Measurements from ENCODE around the gene GDAP1L1. TPM values are rescaled to one million over a fixed set of nuclear protein-coding genes. Genes with fewer than 3 reads are reported as not detected.

GDAP1L1 gene
- total RNA-seq, 1 experiment from 2014 or later = not detected

DNA sequence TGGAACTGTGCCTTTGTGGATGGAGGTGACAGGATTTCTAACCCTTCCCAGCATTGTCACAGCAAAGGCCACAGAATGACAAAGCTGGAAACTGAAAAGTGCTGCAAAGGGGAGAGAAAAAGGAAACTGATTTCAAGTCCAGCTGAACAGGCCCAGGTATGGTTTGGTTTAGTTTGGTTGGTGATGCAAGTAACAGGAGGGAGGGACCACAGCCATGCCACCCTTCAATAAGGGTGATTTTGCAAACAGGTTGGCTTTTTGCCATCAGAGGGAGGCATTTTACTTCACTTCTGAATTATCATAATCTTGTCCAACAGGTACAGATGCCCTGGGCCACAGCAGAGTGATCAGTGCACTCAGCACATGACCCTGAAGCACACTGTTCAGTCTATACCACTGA is 57.3 kb downstream of the GDAP1L1 start:
- intact Hi-C loops (cut with micrococcal nuclease; ENCODE audit: unreplicated experiment) = no loop called here
- TF ChIP-seq, protein P1, sequence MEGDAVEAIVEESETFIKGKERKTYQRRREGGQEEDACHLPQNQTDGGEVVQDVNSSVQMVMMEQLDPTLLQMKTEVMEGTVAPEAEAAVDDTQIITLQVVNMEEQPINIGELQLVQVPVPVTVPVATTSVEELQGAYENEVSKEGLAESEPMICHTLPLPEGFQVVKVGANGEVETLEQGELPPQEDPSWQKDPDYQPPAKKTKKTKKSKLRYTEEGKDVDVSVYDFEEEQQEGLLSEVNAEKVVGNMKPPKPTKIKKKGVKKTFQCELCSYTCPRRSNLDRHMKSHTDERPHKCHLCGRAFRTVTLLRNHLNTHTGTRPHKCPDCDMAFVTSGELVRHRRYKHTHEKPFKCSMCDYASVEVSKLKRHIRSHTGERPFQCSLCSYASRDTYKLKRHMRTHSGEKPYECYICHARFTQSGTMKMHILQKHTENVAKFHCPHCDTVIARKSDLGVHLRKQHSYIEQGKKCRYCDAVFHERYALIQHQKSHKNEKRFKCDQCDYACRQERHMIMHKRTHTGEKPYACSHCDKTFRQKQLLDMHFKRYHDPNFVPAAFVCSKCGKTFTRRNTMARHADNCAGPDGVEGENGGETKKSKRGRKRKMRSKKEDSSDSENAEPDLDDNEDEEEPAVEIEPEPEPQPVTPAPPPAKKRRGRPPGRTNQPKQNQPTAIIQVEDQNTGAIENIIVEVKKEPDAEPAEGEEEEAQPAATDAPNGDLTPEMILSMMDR (conservative IDR thresholded peaks at IDR 0.05) = no peak
- TF ChIP-seq EZH2 (IDR thresholded peaks at IDR 0.05; ENCODE audit: low read depth) = no peak
- no TSS peak for BruUV-seq (replicated peaks)
- Histone ChIP-seq H3K9me3 (ENCODE audit: insufficient read depth, low read depth) (no peaks in the 10 kb centered on the region), H3K9me2 (ENCODE audit: insufficient read depth) (no peaks in the 10 kb centered on the region), H3K4me2 (no peak overlapping the region), H3K4me3 (no peak overlapping the region), H3K27me3 (ENCODE audit: insufficient read depth, low read depth) (no peaks in the 10 kb centered on the region), H3K27ac (no peak overlapping the region), H3K4me1 (replicated peaks; ENCODE audit: insufficient read depth) (no peaks in the 10 kb centered on the region), H3K36me3 (ENCODE audit: low read depth) (no peaks in the 10 kb centered on the region), H2AFZ (no peak overlapping the region), H4K20me1 (ENCODE audit: insufficient read depth) (no peaks in the 10 kb centered on the region), H3K79me2 (ENCODE audit: low read depth) (no peaks in the 10 kb centered on the region), H3F3A (ENCODE audit: insufficient read depth, low read depth) (no peaks in the 10 kb centered on the region)
- CTCF ChIA-PET = no interaction called here
- POLR2A ChIA-PET (ENCODE audit: unreplicated experiment) = no interaction called here
- DNase-seq = no peak

DNA sequence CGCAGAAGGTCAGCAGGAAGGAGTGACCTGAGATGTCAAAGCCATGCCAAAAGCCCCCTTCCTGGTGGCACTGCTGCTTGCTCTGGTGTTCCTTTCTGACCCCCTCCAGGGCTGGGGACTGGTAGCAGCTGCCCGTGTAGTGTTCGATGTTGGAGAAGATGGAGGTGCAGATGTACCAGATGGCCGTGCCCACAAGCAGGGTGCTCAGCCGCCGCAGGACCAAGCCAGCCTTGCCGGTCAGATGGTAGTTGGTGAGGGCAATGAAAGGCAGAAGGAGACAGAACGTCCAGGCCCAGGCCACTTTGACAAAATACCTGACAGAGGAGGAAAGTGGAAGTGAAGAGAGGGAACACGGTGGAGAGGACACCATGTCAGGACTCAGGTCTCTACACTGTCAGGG is 59.8 kb downstream of the GDAP1L1 start:
- H3K27me3 ChIP-seq (ENCODE audit: insufficient read depth, low read depth) = no peaks in the 10 kb centered on the region
- BruUV-seq (replicated peaks) = no TSS peak
- H4K20me1 ChIP-seq (ENCODE audit: insufficient read depth) = no peaks in the 10 kb centered on the region
- ChIA-PET CTCF (no interaction called here), POLR2A (ENCODE audit: unreplicated experiment) (no interaction called here)
- H2AFZ ChIP-seq = no peak overlapping the region
- no peaks in the 10 kb centered on the region for H3F3A ChIP-seq (ENCODE audit: insufficient read depth, low read depth)
- no peaks in the 10 kb centered on the region for H3K9me3 ChIP-seq (ENCODE audit: insufficient read depth, low read depth)
- no peak overlapping the region for H3K27ac ChIP-seq
- no peak overlapping the region for H3K4me2 ChIP-seq
- no peak overlapping the region for H3K4me3 ChIP-seq
- H3K4me1 ChIP-seq (replicated peaks; ENCODE audit: insufficient read depth) = peaks cover 10% of the 10 kb centered on the region
- intact Hi-C loops (cut with micrococcal nuclease; ENCODE audit: unreplicated experiment) = no loop called here
- H3K36me3 ChIP-seq (ENCODE audit: low read depth) = no peaks in the 10 kb centered on the region
- no peak for DNase-seq
- H3K79me2 ChIP-seq (ENCODE audit: low read depth) = peaks cover 3% of the 10 kb centered on the region; the same call in 1 of the 2 replicates
- no peak for TF ChIP-seq EZH2 (IDR thresholded peaks at IDR 0.05; ENCODE audit: low read depth)
- TF ChIP-seq, protein P1 (conservative IDR thresholded peaks at IDR 0.05) = no peak
- no peaks in the 10 kb centered on the region for H3K9me2 ChIP-seq (ENCODE audit: insufficient read depth)

DNA sequence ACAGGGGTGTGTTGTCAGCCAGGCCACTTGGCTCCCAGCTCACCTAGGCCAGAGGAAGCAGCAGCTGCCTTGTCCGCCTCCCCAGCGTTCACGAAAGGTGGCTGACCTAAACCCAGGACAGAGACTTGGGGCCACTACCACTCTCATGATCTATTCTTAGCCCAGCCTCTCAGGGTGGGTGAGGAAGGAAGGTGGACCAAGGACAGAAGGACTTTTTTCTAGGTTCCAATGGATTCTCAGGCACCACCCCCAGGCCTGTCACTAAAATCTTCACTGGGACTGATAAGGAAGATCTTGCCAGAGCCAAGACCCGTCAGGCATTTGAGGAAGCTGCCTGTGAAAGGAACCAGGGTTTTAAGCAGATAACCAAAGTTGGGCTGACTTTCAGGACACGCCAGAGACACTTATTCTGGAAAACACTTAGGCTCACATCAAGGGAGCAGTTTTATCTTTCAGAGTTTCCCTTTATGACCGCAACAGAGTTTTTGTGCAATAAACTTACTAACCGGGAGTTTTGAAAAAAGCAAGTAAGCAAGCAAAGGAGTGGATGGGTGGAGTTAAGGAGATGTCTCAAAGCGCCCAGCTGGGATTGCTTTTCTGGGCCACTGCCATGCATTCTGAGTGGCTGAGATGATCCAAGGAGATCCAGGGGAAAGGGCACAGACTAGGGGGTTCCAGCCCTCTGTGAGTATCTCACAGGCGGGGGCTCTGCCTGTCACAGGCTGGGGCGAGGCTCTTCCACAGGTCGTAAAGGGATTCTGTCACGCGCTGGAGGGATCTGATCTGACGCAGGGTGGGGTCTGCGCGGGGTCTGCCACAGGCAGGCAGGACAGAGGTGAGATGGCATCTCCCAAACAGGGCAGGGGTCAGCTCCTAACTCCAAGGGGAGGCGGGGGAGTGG is 62.9 kb downstream of the GDAP1L1 start:
- H3K9me3 ChIP-seq (ENCODE audit: insufficient read depth, low read depth) = no peaks in the 10 kb centered on the region
- H2AFZ ChIP-seq = peak overlapping the region; percentile 91
- H3K27ac ChIP-seq = no peak overlapping the region
- ChIA-PET CTCF (interaction anchor here (0.9 to 2.6 kb wide), 3 partner anchors 17 to 115 kb away, joined by 4 to 28 read pairs (median 5); no protein-coding TSS in a partner anchor), POLR2A (ENCODE audit: unreplicated experiment) (no interaction called here)
- H3K9me2 ChIP-seq (ENCODE audit: insufficient read depth) = no peaks in the 10 kb centered on the region
- H3K4me1 ChIP-seq (replicated peaks; ENCODE audit: insufficient read depth) = peaks cover 10% of the 10 kb centered on the region
- no peaks in the 10 kb centered on the region for H3K27me3 ChIP-seq (ENCODE audit: insufficient read depth, low read depth)
- intact Hi-C loops (cut with micrococcal nuclease; ENCODE audit: unreplicated experiment) = loop anchor here (2.0 to 10.0 kb wide), 2 partner anchors 155 to 193 kb away; no protein-coding TSS in a partner anchor
- no peaks in the 10 kb centered on the region for H4K20me1 ChIP-seq (ENCODE audit: insufficient read depth)
- TSS peak; percentile 56 for BruUV-seq (replicated peaks)
- no peaks in the 10 kb centered on the region for H3F3A ChIP-seq (ENCODE audit: insufficient read depth, low read depth)
- no peaks in the 10 kb centered on the region for H3K36me3 ChIP-seq (ENCODE audit: low read depth)
- H3K4me3 ChIP-seq = peak overlapping the region; percentile 69
- peak overlapping the region; percentile 93 for H3K4me2 ChIP-seq
- no peak for TF ChIP-seq EZH2 (IDR thresholded peaks at IDR 0.05; ENCODE audit: low read depth)
- TF ChIP-seq, protein P1 (conservative IDR thresholded peaks at IDR 0.05) = no peak
- H3K79me2 ChIP-seq (ENCODE audit: low read depth) = peaks cover 3% of the 10 kb centered on the region; the same call in 1 of the 2 replicates
- DNase-seq = peak in 1 of 2 experiments; percentile 16
